Subcutaneous preadipocyte (primary cell): ENCODE results near the gene SLC1A5. TPM values are rescaled to one million over a fixed set of nuclear protein-coding genes. Genes with fewer than 3 reads are reported as not detected.

Source experiments
- small RNA-seq: library from RNA; depleted of rRNA; stranded (forward); fragments of <200 nt; gene quantifications from one replicate; pipeline ENCODE3, GENCODE V24; 2012
- total RNA-seq: library from RNA; depleted of rRNA; stranded (reverse); fragments of >200 nt; gene quantifications from 2 replicates; pipeline ENCODE4 v1.2.3, GENCODE V29; 2012

SLC1A5 gene
- total RNA-seq: 65.0 and 80.7 TPM in 2 replicates

DNA sequence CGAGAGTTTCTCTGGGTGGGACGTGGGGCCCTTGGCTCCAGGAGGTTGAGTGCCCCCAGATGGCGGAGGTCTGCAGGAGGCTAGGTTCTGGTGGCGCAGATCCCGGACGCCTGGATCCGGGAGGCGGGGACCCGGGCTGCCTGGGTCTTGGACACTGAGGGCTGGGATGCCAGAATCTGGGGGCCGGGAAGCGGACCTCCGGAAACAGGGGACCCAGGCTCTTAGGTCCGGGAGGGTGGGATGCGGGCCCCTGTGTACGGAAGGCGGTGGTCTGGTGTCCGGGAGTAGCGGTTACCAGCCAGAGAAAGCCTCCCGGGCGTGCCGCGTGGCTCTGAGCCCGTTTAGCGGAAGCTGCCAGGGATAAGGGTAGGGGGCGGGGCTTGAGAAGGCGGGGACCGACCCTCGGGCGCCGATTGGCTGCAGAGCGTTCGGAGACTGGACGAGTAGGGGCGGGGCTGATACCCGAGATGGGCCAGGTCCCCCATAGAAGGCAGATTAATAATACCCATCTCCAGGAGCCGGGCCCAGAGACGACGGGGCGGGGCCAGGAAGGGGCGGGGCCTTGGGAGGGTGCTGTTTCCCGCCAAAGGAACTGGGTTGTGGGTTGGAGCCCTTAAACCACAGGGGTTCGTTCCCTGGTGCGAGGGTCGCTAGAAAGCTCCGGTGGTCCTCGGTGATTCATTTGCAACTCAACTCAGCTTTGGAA is at the start of gene SLC1A5:
SLC1A5 (minus strand) TSS at position 333 of the 706 bp plus-strand sequence. CDS start 629 bp downstream, outside the sequence.

DNA sequence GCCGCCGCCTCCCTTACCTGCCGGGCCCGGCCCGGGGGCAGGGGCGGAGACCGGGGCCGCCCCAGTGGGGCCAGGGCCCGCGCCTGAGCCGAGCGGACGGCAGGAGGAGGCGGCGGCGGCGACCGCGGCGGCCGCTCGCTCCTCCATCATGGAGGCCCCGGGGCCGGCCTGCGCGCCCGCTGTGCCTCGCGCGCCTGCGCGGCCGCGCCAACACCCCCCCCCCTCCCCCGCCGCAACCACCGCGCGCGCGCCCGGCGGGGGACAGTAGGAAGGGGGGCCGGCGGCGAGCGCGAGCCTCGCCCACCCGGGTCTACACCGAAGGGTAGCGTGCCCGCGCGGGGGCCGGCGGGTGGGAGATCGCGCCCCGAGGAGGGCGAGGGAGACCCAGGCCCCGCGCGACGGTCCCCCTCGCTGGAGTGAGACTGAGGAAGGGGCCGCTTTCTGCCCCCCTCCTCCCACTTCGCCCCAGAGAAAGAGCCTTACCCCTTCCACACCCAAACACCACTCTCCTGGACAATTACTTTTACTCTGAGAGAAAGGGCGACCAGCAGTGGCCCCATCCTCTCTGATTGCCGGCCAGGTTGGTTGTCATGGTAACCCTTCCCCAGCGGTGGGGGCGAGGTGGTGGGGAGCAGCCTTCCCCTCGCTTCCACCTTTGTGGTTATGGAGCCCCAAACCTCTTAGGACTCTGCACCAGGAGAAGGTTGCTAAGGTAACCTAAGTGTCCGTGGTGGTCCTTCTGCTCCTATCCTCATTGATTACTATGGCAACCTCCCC is 41.9 kb downstream of the SLC1A5 start, which contains the start of gene STRN4:
STRN4 (minus strand) TSS at position 170 of the 777 bp plus-strand sequence; CDS start at position 150, 20 bp downstream.

DNA sequence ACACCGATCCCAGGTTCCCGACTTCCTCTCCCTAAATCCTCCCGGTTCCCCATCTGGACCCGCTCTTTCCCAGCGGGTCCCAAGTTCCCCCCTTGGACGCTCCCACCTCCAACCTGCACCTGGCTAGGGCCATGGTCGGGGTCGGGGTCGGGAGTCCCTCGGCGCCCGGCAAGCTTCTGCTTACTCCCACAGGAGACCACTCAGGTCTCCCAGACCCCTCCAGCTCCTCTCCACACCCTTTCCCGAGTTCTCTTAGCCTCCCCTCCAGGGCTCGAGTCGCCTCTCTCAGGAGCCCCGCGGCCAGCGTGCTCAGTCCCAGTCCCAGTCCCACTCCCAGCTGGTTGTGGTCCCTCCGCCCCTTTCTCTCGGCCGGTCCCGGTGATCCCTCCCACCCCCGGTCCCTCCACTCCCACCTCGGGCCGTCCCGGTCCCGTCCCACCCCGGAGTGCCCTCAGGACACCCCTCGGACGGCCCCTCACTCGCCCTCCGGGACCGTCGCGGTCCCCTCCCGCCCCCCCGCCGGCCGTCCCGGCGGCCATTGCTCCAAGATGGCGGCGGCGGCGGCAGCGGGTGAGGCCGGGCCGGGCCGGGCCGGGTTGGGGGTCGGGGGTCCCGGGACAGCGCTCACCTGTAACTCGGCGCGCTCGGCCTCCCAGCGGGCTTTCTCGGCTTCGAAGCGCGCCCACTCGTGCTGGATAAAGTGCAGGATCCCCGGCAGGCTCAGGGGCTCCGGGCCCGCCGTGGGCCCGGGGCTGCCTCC is 42.7 kb downstream of the SLC1A5 start, which contains the start of gene FKRP:
FKRP (plus strand) TSS at position 537 of the 760 bp plus-strand sequence. CDS start 9,394 bp downstream, outside the sequence.

Small RNA genes within 50 kb of the gene (small RNA-seq; reads per million reads assigned to genes)
- not detected for gene AC008622.3
- gene HNRNPMP2: not detected
- gene RF00019: not detected

Other genes with a start within 250 kb of the SLC1A5 start
- gene CALM3, start 187.3 kb downstream of the SLC1A5 start, total RNA-seq: 201 and 214 TPM in 2 replicates
- gene PTGIR, start 163.5 kb downstream of the SLC1A5 start, total RNA-seq: 7.0 and 9.6 TPM in 2 replicates
- not detected in 2 replicates for gene GNG8, start 152.4 kb downstream of the SLC1A5 start, total RNA-seq
- 1.1 and 2.2 TPM in 2 replicates for gene DACT3, start 127.4 kb downstream of the SLC1A5 start, total RNA-seq
- 5.1 and 7.2 TPM in 2 replicates for gene PRKD2, start 71.5 kb downstream of the SLC1A5 start, total RNA-seq
- gene FKRP, start 42.5 kb downstream of the SLC1A5 start, total RNA-seq: 11.0 and 20.1 TPM in 2 replicates
- 55.1 and 74.7 TPM in 2 replicates for gene STRN4, start 42.1 kb downstream of the SLC1A5 start, total RNA-seq
- 121 and 144 TPM in 2 replicates for gene AP2S1, start 62.3 kb upstream of the SLC1A5 start, total RNA-seq
- gene ARHGAP35, start 72.4 kb upstream of the SLC1A5 start, total RNA-seq: 26.5 and 41.2 TPM in 2 replicates
- gene NPAS1, start 231.2 kb upstream of the SLC1A5 start, total RNA-seq: 0.39 and 1.8 TPM in 2 replicates